HG03354 (cell line): ENCODE measurements around the gene TSEN2.
"Not testable (repeated sequence)": the region's sequence is repeated elsewhere in the genome, so short reads cannot be mapped to it uniquely, and the experiment has no call there.

Source experiments
- ATAC-seq: cut with Tn5 transposase; IDR thresholded peaks from one replicate; pipeline ENCODE4 v1.9.1; 2021; ENCODE audit warnings: mild to moderate bottlenecking; ENCODE audit not compliant: unreplicated experiment, poor library complexity, severe bottlenecking

The TSEN2 gene

DNA sequence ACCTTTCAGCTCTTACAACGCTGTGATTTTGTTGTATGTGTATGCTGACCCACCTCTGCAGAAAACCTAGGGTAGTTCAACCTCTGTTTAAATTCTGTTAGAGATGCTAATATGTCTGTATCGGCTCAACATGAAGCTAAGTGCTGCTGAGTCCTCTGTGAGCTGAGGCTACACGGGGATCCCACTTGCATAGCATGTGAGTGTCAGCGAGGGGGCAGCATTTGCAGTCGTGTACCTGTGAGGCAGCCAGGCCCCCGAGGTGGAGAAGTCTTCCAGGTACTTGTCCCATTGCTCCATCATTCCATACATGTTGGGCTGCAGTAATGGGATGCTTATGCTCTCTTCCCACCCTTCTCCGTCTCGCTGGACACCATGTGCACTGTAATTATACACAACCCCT, 57.3 kb downstream of the TSEN2 start:
- ATAC-seq = no peak

DNA sequence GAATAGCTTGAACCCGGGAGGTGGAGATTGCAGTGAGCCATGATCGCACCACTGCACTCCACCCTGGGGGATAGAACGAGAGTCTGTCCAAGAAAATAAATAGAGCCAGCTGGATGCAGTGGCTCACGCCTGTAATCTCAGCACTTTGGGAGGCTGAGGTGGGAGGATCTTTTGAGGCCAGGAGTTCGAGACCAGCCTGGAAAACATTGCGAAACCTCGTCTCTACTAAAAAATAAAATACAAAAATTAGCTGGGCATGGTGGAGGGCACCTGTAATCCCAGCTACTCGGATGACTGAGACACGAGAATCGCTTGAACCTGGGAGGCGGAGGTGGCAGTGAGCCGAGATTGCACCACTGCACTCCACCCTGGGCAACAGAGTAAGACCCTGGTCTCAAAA, 59.2 kb downstream of the TSEN2 start:
- ATAC-seq = not testable (repeated sequence)

DNA sequence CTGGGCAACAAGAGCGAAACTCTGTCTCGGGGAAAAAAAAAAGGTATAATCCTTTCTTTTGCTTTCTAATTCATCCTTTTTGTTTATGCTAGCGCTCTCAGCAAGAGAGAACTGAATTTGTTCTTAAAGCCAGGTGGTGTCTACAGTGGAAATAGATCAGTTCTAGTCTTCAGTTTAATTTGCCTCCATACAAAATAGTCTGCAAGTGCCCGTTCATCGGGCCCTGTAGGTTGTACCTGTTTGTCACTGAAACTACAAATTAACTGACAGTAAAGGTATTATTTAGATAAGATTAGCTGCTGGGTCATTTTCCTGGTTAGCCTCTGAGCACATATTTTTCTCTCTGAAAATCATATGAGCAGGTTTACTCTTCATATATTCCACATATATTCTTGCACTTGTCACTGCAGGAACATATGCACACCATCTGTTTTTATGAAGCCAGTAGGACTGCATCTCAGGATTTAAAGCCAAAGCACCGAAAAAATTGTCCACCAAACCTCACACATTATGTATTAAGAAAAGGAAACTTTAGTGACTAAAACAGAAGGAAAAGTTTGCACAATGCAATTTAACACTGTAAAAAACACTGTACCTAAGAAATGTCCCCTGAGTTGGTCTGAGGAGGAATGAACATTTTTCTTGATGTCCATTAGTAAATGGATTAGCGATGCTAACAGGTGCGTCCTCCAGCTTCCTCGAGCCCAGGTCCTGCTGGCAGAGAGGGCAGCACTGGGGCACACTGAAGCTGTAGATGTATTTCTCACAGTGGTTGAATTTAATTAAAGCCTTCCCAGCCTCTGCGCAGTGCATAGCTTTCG, 60.6 kb downstream of the TSEN2 start:
- no peak for ATAC-seq

DNA sequence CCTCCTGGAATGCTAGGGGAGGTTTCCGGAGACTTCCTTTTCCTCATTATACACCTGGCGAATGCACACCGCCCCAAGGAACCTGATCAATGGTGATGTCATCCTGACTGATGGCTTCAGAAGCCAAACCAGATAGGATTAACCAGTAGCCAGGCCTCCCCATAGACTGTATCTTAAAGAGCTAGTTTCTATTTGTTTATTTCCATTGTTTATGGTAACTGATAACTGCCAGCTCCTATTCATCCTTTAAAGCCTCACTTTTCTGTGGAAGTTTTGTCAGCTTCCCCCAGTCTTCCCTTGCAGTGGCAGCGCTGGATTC, 61.2 kb downstream of the TSEN2 start, which contains the start of gene MKRN2OS:
Gene MKRN2OS (minus strand): TSS at position 27 of the 319 bp plus-strand sequence. CDS start 35 bp downstream, outside the sequence.
- ATAC-seq = no peak

DNA sequence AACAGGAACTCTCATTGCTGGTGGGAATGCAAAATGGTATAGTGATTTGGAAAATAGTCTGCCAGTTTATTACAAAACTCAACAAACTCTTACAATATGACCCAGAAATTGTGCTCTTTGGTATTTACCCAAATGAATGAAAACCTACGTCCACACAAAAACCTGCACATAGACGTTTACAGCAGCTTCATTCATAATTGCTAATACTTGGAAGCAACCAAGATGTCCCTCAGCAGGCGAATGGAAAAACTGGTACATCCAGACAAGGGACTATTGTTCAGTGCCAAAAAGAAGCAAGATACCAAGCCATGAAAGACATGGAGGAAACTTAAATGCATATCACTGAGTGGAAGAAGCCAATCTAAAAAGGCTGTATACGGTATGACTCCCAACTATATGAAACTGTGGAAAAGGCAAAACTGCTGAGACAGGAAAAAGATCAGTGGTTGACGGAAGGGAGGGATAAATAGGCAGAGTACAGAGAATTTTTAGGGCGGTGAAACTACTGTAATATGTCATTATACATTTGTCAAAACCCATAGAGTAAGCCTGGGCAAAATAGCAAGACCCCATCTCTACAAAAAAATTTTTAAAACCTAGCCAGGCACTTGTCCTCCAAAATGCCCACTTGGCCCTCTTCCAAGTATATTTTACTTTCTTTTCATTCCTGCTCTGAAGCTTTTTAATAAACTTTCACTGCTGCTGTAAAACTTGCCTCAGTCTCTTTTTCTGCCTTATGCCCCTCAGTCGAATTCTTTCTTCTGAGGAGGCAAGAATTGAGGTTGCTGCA, 65.9 kb downstream of the TSEN2 start:
- ATAC-seq = no peak

DNA sequence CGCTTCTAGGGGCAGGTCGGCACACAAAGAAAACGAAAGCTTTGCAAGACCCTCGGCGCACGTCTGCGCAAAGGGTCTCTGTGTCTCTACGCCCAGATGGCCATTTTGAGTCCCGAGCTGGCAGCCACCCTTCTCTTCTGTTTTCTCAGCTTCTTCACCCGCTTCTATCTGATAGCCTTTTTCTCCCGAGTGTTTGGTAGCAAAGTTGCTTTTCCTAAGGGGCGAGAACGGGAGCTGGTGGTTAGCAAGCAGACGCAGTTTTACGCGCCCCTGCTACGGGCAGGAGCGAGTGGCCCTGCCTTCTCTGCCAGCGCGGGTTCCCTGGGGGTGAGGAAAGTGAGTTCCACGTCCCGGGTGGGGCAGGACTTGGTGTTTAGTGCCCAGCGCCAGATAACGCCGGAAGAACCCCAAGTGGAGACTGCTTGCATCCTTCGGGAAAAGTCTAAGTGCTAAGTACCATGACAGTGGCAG, 69.7 kb downstream of the TSEN2 start:
- ATAC-seq = no peak

DNA sequence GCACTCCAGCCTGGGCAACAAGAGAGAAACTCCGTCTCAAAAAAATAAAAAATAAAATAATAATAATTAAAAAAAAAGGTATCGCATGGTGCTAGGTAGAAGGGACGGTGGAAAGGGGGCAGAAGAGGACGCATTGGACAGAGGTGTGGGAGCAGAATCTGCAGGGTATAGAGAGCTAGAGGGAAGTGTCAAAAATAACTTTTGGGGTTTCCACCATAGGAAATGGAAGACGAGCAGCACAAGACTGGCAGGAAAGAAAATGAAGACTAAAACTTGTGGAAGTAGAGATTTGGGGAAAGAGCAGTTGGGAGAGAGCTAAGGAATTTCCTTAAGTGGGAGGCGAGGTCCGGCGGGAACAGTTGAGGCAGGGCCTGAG, 72.0 kb downstream of the TSEN2 start:
- ATAC-seq = no peak

DNA sequence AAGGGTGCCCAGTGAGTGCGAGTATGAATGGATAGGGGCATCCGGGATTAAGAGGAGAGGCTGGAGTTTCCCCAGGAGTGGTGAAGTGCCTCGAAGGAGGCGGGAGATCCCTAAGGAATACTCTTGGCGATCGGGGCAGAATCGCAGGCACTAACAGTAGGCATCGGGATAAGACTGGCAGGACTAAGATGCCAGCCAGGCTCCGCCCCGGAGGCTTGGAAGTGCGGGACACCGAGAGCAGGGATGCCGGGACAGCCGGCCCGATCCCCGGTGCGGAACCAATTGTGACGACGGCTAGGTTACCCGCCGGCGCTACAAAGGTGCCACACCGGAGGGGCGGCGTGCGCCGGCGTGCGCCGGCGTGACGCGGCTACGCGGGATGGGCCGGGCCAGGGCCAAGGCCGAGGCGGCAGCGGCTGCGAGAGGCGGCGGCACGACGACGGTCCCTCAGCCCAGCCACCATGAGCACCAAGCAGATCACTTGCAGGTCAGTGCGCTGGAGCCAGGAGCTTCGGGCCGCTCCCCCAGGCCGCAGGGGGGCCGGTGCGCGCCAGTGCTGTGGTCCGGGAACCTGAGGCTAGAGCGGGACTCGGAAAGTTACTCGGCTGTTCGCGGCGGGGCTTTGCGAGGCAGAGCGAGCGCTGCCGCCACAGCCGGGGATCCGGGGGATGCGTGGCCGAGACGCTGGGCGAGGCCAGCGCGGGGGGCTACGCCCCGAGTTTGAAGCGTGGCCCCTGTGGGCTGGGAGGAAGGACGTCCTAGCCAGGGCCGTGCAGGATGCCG, 72.6 kb downstream of the TSEN2 start, which contains the start of gene MKRN2:
Gene MKRN2 (plus strand): TSS at position 398 of the 783 bp plus-strand sequence. CDS start 64 bp downstream, at position 462.
- peak; percentile 87 for ATAC-seq

DNA sequence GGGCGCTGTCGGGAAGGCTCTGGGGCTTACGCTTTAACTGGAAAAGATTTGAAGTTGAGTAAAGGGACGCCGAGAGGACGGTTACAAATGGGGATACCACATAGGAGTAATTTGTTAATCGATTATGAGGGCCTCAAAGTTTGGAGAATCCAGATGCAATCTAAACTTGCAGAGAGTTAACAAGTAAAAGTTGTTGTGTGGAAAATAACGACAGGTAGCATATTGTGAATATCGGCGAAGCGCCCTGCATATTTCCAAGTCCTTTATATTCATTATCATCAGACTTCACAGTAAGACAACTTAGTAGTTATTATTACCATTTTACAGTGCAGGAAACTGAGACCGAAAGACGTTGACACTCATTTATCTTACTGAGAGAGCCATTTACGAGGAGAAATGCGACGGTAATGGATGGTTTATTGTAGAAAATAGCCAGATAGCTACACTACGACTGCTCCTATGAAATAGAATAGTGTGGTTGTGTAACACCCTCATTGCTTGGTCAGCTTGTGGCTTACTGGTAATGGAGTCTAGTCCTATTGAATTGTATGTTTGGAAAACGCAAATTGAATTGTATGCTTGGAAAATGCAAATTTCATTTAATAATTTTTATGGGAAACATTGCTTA, 73.3 kb downstream of the TSEN2 start:
- no peak for ATAC-seq

DNA sequence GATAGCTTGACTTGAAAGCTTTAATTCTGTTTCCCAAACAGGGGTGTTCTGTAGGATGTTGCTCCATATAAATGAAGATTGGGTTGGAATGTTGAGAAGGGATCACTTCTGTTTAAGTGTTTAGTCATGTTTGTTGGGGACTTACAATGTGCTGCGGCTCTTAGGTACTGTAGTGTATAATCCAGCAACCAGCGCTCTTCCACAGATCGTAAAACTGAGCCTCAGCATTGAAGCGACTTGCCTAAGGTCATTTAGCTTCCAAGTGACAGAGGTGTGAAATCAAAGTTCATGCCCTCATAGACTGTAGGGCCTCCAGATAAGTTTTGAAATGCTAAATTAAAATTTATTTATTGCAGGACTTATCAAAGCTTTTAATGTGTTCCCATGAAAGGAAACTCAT, 74.4 kb downstream of the TSEN2 start:
- ATAC-seq = no peak

DNA sequence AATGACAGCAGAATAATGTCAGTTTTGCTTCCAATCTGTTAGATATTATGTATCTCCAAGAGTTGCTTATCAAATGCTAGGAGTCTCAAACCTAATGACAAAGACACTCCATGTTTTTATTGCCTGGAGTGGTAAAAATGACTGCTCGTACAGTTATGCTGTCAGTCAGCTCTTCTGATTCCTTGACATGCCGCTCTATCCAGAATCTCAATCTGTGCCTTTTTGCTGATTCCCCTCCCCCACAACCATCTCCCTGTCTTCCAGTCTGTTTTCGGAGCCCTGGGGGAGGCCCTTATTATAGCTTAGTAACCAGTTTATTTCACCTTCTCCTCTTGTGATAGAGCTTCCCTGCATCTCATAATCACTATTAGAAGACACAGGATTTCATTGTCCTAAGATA, 75.2 kb downstream of the TSEN2 start:
- ATAC-seq = no peak

DNA sequence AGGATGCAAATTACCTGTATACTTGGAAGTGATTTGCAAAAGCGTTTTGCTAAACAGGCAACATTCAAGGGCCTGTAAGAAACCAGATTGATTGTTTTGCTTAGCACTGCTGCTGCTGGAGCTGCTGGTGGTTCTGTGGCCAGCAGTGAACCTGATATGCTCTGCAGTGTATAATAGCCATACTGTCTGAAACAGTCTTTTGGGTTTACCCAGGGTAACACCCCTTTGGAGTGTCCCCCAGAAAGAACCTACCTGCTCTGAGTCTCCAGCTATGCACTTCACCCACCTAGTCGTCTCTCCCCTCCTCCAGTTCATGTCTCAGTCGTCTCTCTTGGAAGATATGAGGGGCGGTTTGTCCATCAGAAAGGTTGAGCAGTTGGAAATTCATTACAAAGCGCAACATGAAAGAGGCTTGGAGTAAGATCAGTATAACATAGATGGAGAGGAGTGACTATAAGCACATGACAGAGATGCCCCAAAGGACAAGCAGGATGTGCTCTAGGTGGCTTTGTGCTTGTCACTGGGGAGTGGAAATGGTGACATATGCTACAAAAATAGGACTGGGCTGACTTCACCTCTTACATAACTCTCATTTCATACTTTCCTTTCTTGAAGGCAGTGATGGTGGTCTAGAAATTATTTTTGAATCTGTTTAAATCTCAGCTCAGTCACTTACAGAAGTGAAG, 76.4 kb downstream of the TSEN2 start:
- peak; percentile 37 for ATAC-seq

DNA sequence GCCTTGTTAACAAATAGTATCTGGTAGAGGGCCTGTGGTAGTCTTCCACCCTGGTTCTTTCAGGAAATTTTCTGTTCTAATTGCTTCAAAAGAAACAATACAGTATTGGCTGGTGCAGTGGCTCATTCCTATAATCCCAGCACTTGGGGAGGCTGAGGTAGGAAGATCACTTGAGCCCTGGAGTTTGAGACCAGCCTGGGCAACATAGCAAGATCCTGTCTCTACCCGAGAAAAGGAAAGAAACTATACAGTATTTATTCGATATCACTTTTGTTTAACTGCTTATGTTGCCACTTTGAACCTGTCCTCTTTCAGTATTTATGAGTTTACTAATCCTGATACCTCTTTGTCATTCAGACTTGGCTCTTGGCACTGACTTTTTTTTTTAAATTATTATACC, 77.1 kb downstream of the TSEN2 start:
- no peak for ATAC-seq

DNA sequence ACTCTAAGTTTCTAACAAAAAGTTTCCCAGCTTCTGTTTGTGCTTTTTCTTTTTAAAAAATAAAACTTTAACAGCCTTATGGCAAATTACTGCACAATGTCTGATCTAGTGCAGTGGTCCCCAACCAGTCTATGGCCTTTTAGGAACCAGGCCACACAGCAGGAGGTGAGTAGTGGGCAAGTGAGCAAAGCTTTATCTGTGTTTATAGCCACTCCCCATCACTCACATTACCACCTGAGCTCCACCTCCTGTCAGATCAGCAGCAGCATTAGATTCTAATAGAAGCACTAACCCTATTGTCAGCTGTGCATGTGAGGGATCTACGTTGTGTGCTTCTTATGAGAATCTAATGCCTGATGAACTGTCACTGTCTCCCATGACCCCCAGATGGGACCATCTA, 78.2 kb downstream of the TSEN2 start:
- no peak for ATAC-seq

DNA sequence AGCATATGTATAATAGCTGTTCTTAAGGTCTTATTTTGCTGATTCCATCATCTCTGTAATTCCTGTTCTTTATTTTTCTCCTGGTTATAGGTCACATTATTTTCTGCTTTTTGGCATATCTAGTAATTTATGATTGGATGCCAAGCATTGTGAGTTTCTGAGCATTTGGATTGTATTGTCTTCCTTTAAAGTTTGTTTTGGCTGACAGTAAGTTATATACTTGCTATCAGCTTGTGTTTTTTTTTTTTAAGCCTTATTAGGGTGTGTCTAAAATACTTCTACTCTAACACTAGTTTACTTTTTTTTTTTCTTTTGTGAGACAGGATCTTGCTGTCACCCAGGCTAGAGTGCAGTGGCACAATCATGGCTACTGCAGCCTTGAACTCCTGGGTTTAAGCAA, 82.7 kb downstream of the TSEN2 start:
- no peak for ATAC-seq

DNA sequence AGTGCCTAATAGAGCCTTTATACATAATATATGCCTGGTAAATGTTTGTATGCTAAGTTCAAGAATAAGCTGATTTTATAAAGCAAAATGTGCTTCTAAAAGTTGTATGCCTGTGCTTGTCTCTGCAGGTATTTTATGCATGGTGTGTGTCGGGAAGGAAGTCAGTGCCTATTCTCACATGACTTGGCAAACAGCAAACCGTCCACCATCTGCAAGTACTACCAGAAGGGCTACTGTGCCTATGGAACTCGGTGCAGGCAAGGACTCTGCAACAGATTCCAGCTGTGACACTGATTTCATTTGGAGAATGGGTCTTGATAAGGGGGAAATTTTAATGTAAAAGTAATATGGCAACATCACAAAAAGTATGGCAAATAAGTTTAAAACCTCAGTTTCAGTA, 84.5 kb downstream of the TSEN2 start:
- no peak for ATAC-seq

DNA sequence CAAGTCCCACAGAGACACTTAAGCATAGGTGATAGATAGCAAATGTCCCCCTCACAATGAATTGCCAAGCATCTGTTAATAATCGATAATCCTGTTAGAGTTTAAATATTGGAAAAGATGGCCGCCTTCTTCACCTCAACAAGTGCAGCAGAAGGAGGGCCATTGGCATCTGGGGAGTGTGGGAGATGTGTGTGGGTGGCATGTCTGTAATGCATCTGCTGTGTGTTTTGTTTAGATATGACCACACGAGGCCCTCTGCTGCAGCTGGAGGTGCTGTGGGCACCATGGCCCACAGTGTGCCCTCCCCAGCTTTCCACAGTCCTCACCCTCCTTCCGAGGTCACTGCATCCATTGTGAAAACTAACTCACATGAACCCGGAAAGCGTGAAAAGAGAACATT, 85.6 kb downstream of the TSEN2 start:
- ATAC-seq = no peak

DNA sequence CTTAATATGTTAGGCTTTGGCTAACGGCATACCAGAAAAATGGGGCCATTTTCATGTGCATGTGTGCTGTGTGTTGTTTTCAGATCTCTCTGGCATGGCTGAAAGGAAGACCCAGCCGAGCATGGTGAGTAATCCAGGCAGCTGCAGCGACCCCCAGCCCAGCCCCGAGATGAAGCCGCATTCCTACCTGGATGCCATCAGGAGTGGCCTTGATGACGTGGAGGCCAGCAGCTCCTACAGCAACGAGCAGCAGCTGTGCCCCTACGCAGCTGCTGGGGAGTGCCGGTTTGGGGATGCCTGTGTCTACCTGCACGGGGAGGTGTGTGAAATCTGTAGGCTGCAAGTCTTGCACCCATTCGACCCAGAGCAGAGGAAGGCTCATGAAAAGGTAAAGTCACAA, 87.7 kb downstream of the TSEN2 start:
- no peak for ATAC-seq

DNA sequence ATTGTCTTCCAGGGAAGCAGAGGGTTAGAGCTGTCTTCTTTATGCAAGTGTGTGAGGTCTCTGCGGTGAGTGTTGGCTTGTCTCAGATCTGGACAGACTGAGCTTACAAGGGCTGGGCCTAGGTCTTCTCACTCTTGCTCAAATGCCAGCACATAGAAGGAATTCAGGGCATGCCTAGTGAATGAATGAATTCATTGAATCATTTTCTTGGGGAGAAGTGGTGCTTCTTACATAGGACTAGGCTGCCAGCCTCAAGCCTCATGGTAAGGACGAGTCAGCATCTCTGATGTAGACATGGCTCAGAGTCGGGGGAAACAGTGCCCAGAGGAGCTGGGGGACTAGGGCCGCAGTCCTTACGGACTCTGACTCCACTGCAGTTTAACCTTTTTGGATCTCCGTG, 89.9 kb downstream of the TSEN2 start:
- ATAC-seq = no peak
